Endothelial cell of umbilical vein (primary cell): ENCODE data around the gene KDM3B. TPM values are rescaled to one million over a fixed set of nuclear protein-coding genes. Genes with fewer than 3 reads are reported as not detected.

Experiments
- BruUV-seq: library from RNA; stranded (reverse); fragments of 400-500 nt; replicated peaks from 2 replicates; lab custom pipeline; 2021; lab: Mats Ljungman, UMichigan
- CTCF ChIA-PET: fragments of 300-600, 350-600 bp; sonication (Branson Sonifier 250); formaldehyde crosslinking; loops from one replicate; lab custom pipeline; 2021; ENCODE audit warnings: antibody characterized with exemption, inconsistent platforms; lab: Charles Lee
- POLR2A ChIA-PET: fragments of 300-600, 350-600 bp; sonication (Branson Sonifier 250); formaldehyde crosslinking; loops from one replicate; lab custom pipeline; 2021; ENCODE audit warnings: antibody characterized with exemption, inconsistent platforms; lab: Charles Lee
- DNase-seq: peaks from one replicate; pipeline ENCODE4 v3.0.0-alpha.2; 2011; ENCODE audit warnings: low read depth, low spot score
- FAIRE-seq: peaks from 2 replicates; lab custom pipeline; 2011; peaks lifted over from hg19 to GRCh38; lab: Jason Lieb, UNC
- H2AFZ ChIP-seq: 2 replicates; pipeline ENCODE4 v1.6.0; 2012; ENCODE audit warnings: low read depth, low read length, control low read depth, inconsistent platforms
- H3K27ac ChIP-seq: 2 replicates; pipeline ENCODE4 v1.5.1; 2011; ENCODE audit warnings: low read depth, mild to moderate bottlenecking, control low read depth, low read length, moderate library complexity; ENCODE audit not compliant: insufficient read depth
- H3K27me3 ChIP-seq, 2 experiments: 2 replicates each; pipeline versions ENCODE4 v1.6.0 to v1.6.1; 2011; ENCODE audit warnings: low read length in 2 of 2, mixed read lengths in 1 of 2; ENCODE audit not compliant: control insufficient read depth in 2 of 2, insufficient read depth in 2 of 2
- H3K36me3 ChIP-seq, 2 experiments: 2 replicates in 1 of 2; 3 replicates in 1 of 2; pipeline ENCODE4 v1.5.1; 2011; ENCODE audit warnings: low read length in 2 of 2, mild to moderate bottlenecking in 1 of 2, moderate library complexity in 1 of 2; ENCODE audit not compliant: control insufficient read depth in 2 of 2, insufficient read depth in 2 of 2; ENCODE audit errors: extremely low read depth in 1 of 2
- H3K4me1 ChIP-seq: 3 replicates; pipeline ENCODE4 v1.5.1; 2011; ENCODE audit warnings: mild to moderate bottlenecking, low read length; ENCODE audit not compliant: control insufficient read depth, insufficient read depth; ENCODE audit errors: extremely low read depth
- H3K4me2 ChIP-seq: 2 replicates; pipeline ENCODE4 v1.6.1; 2011; ENCODE audit warnings: low read length, control low read depth, mixed read lengths; ENCODE audit not compliant: insufficient read depth
- H3K4me3 ChIP-seq, 3 experiments: fragments of 200-600 bp in 1 of 3; sonication (generic), shearing (Covaris generic) in 1 of 3; replicated peaks in 1 of 3; 2 replicates each; pipeline ENCODE4 v1.5.1; 2011 to 2016; ENCODE audit warnings: control low read depth in 3 of 3, low read length in 3 of 3, mild to moderate bottlenecking in 2 of 3, inconsistent platforms in 1 of 3, low read depth in 1 of 3, moderate library complexity in 1 of 3; ENCODE audit not compliant: insufficient read depth in 1 of 3
- H3K79me2 ChIP-seq: 2 replicates; pipeline ENCODE4 v1.6.0; 2012; ENCODE audit warnings: low read length, inconsistent platforms; ENCODE audit not compliant: control insufficient read depth, insufficient read depth
- H3K9ac ChIP-seq: replicated peaks from 2 replicates; pipeline ENCODE3; 2011; ENCODE audit warnings: low read length, control low read depth; ENCODE audit not compliant: insufficient read depth; ENCODE audit errors: extremely low read depth
- H3K9me1 ChIP-seq: replicated peaks from 3 replicates; pipeline ENCODE4 v1.6.0; 2011; ENCODE audit warnings: mild to moderate bottlenecking, low read length; ENCODE audit not compliant: control insufficient read depth, insufficient read depth; ENCODE audit errors: extremely low read depth
- H3K9me3 ChIP-seq: replicated peaks from 2 replicates; pipeline ENCODE4 v1.5.1; 2012; ENCODE audit warnings: low read length, inconsistent platforms; ENCODE audit not compliant: control insufficient read depth, insufficient read depth
- H4K20me1 ChIP-seq: replicated peaks from 2 replicates; pipeline ENCODE3; 2011; ENCODE audit warnings: mild to moderate bottlenecking, low read length; ENCODE audit not compliant: control insufficient read depth, insufficient read depth; ENCODE audit errors: extremely low read depth
- CTCF ChIP-seq, 2 donors: IDR thresholded peaks; 1 replicate in 1 of 2; 2 replicates in 1 of 2; pipeline ENCODE4 v1.5.1; 2011; ENCODE audit warnings: low read length in 2 of 2, mild to moderate bottlenecking in 2 of 2, moderate library complexity in 2 of 2, control low read depth in 1 of 2, inconsistent platforms in 1 of 2, low read depth in 1 of 2; ENCODE audit not compliant: insufficient read depth in 1 of 2; ENCODE audit errors: extremely low read depth in 1 of 2
- EZH2 ChIP-seq: IDR thresholded peaks from 2 replicates; pipeline ENCODE4 v1.6.1; 2012; ENCODE audit warnings: borderline replicate concordance, low read depth, mild to moderate bottlenecking, moderate library complexity, low read length, inconsistent platforms; ENCODE audit not compliant: severe bottlenecking
- FOS ChIP-seq: IDR thresholded peaks from 2 replicates; pipeline ENCODE4 v1.6.1; 2011; ENCODE audit warnings: mild to moderate bottlenecking, low read length, moderate library complexity, borderline replicate concordance; ENCODE audit not compliant: insufficient read depth
- GATA2 ChIP-seq: IDR thresholded peaks from 2 replicates; pipeline ENCODE4 v1.7.0; 2011; ENCODE audit warnings: low read depth, mild to moderate bottlenecking, moderate library complexity, mixed read lengths, low read length; ENCODE audit not compliant: insufficient read length, insufficient read depth
- JUN ChIP-seq: IDR thresholded peaks from 2 replicates; pipeline ENCODE4 v1.6.1; 2011; ENCODE audit warnings: borderline replicate concordance, low read depth; ENCODE audit not compliant: insufficient read length, insufficient read depth
- MAX ChIP-seq: IDR thresholded peaks from 2 replicates; pipeline ENCODE4 v1.6.1; 2011; ENCODE audit not compliant: insufficient read depth, insufficient read length
- MYC ChIP-seq: IDR thresholded peaks from one replicate; pipeline ENCODE4 v1.6.1; 2011; ENCODE audit warnings: mild to moderate bottlenecking, low read depth, low read length
- POLR2A ChIP-seq: IDR thresholded peaks from 2 replicates; pipeline ENCODE4 v1.6.1; 2012; ENCODE audit warnings: low read depth, mild to moderate bottlenecking, control low read depth, low read length
- POLR2AphosphoS5 ChIP-seq: IDR thresholded peaks from 2 replicates; pipeline ENCODE4 v1.6.1; 2012; ENCODE audit warnings: low read depth, mild to moderate bottlenecking, control low read depth, low read length, moderate library complexity; ENCODE audit not compliant: insufficient read depth
- dilution Hi-C: fragments of 300-500 bp; cut with MboI; formaldehyde crosslinking; loops from one replicate; pipeline ENCODE4 v1.15.0; 2019; ENCODE audit warnings: low sequenced_read_pairs; ENCODE audit not compliant: extremely low pct_ligation_motif_present
- intact Hi-C: fragments of 100-400 bp; cut with micrococcal nuclease; formaldehyde crosslinking; loops from one replicate; pipeline ENCODE4 v1.10.0; 2022
- polyA plus RNA-seq, 4 experiments: library from polyadenylated mRNA; depleted of rRNA in 3 of 4; stranded (reverse) in 3 of 4; unstranded in 1 of 4; fragments of >200 nt; gene quantifications; 2 replicates each; pipeline versions ENCODE4 v1.2.1 to v1.2.3, GENCODE V29; 2011 to 2012; ENCODE audit warnings: missing spikeins in 1 of 4
- total RNA-seq: library from RNA; stranded (reverse); gene quantifications from 2 replicates; pipeline ENCODE4 v1.2.3, GENCODE V29; 2021

Gene KDM3B
- total and polyA plus RNA-seq, 2 donors (not counting 3 experiments of a cell fraction or from before 2014, with no cell fraction given) = 19.0 to 55.7 TPM

GRCh38 chr5:138385660-138386059, 33.2 kb downstream of the KDM3B start:
- BruUV-seq = no TSS peak
- H3K27ac ChIP-seq = peak overlapping the region; percentile 0
- no peaks in the 10 kb centered on the region for H3K27me3 ChIP-seq
- CTCF ChIA-PET = interaction anchor here (1.2 to 1.6 kb wide), 2 partner anchors 32 to 63 kb away, joined by 3 to 8 read pairs; no protein-coding TSS in a partner anchor
- peaks cover 3 to 6% of the 10 kb centered on the region in 2 experiments for H3K36me3 ChIP-seq
- no peak for FAIRE-seq
- H3K79me2 ChIP-seq = no peaks in the 10 kb centered on the region
- no peaks in the 10 kb centered on the region for H3K9me1 ChIP-seq
- DNase-seq = peak; percentile 62
- H3K4me3 ChIP-seq = no peak overlapping the region
- no peak overlapping the region for H2AFZ ChIP-seq
- no peak overlapping the region for H3K4me2 ChIP-seq
- H3K9me3 ChIP-seq = no peaks in the 10 kb centered on the region
- no peaks in the 10 kb centered on the region for H4K20me1 ChIP-seq
- intact Hi-C loops (no loop called here), dilution Hi-C loops (no loop called here)
- POLR2A ChIA-PET = no interaction called here
- peaks cover 13% of the 10 kb centered on the region for H3K4me1 ChIP-seq
- no peak overlapping the region for H3K9ac ChIP-seq
- TF ChIP-seq POLR2AphosphoS5 = no peak
- no peak for TF ChIP-seq MAX
- no peak for TF ChIP-seq CTCF (IDR thresholded peaks at IDR 0.05; ENCODE audit: extremely low read depth in 1 of 2, insufficient read depth in 1 of 2, low read depth in 1 of 2, low read length in 2 of 2)
- no peak for TF ChIP-seq GATA2
- no peak for TF ChIP-seq FOS
- no peak for TF ChIP-seq EZH2
- TF ChIP-seq POLR2A = no peak
- TF ChIP-seq MYC = no peak
- no peak for TF ChIP-seq JUN
